ENCODE measurements around the gene OGA.
"Not testable (repeated sequence)": the region's sequence is repeated elsewhere in the genome, so short reads cannot be mapped to it uniquely, and the experiment has no call there.

The OGA gene

DNA sequence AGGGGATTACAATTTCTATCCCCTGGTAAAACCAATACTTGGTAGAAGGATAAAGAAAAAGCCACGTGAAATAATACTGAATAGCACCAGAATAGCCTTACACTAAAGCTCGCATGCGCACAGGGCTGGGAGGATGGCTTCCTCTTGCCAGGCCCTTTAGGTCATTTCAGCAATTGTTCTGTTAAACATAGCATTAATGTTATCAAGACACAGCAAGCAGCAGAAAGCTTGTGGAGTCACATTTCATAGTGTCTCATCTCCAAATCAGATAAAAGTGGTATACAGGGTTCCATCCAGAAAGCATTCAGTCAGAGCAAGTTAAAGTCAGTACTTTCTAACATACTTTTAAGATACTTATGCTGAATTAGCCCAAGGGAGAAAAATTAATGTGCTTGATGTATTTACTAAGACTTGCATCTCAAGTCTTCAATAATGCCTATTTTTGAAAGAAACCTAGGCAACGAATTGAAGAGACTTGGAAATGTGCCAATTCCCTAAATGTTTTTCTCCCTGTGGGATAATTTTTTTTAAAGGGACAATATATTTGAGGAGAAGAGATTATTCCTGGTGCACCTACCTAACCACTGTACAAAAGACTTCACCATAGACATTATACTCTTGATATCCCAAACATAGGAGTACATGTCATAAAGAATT lies 20.7 kb downstream of the OGA start:
- peak; percentile 57 for DNase-seq

DNA sequence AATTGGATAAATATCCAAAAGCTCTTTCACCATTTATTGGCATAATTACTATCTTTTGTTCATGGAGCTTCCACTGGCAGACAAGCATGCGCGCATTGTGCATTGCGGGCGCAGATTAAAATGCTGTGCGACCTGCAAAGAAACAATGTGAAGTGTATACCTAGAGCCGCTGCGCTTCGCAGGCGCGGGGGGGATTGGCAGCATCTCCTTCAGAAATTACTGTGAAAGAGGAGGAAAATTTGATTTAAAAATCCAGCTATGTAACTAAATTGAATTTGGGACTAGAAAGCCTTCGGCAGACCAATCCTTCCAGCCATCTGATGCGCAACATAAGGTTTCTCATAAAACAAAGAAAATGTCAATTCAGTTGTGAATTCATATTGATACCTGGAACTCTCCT lies 24.7 kb downstream of the OGA start:
- DNase-seq = no peak

DNA sequence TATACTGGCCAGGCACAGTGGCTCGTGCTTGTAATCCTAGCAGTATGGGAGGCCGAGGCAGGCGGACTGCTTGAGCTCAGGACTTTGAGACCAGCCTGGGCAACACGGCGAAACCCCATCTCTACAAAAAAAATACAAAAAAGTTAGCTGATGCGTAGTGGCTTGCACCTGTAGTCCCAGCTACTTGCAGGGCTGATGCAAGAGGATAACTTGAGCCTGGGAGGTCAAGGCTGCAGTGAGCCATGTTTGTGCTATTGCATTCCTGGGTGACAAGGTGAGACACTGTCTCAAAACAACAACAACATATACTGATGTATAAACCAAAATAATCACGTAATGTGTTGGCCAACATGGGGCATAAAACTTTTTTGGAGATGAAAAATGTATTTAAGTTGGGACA lies 28.6 kb downstream of the OGA start:
- no peak for DNase-seq

DNA sequence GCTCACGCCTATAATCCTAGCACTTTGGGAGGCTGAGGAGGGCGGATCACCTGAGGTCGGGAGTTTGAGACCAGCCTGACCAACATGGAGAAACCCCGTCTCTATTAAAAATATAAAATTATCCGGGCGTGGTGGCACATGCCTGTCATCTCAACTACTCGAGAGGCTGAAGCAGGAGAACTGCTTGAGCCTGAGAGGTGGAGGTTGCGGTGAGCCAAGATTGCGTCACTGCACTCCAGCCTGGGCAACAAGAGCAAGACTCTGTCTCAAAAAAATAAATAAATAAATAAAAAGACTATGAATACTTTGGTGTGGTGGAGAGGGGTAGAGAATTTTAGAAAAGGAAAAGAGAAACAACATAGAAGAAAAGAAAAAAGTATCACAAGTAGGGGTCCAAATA lies 29.0 kb downstream of the OGA start:
- DNase-seq = not testable (repeated sequence)

DNA sequence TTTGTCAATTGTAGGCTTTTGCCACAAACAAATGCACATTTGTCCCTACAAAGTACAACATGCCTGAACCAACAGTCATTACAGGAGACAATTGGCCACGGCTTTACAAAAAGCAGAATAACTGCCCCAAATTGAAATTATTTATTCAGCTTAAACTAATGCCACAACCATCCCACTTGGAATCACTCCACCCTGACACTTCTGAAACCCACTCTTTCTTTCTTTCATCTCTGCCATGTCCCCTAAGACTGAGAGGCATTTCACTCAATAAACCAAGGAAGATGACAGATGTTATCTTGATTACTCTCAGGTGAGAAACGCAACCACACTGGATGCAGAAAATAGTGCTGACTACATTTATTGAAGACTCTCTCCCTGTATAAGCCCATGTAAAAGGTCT lies 32.4 kb downstream of the OGA start:
- no peak for DNase-seq

DNA sequence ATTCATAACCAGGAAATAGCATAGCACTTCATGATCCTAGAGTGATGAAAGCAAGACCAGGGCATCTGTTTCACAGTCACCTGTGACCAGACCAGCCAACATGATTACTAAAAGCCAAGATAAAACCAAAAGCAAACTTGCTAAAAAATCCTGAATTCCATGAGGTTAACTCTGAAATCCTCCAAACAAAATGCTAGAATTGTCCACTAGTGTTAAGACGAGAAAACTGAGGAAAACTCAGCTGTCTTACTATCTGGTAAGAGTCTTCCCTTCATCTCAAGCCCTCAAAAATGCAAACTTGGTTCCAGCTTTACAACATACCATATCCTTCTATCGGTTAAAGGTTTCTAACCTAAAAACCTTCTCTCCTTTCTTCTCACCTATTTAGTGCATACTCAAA lies 33.7 kb downstream of the OGA start:
- DNase-seq = no peak

DNA sequence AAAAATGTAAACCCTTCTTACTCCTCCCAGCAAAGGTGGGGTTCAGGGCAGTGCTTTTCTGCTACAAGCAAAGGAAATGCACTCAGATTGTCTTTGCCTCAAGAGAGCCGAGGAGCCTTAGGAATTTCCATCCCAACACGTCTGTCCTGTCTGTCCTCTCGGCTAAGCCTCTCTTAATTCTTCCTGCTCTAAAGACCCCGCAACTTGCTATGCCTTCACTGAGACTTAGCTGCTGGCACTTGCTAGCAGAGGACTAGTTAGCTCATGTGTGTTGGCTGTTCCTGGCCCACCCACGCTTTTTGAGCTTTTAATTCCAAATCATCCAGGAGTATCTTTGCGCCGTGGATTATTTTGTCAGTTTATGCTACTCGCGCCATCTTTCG lies 34.5 kb downstream of the OGA start:
- no peak for DNase-seq

DNA sequence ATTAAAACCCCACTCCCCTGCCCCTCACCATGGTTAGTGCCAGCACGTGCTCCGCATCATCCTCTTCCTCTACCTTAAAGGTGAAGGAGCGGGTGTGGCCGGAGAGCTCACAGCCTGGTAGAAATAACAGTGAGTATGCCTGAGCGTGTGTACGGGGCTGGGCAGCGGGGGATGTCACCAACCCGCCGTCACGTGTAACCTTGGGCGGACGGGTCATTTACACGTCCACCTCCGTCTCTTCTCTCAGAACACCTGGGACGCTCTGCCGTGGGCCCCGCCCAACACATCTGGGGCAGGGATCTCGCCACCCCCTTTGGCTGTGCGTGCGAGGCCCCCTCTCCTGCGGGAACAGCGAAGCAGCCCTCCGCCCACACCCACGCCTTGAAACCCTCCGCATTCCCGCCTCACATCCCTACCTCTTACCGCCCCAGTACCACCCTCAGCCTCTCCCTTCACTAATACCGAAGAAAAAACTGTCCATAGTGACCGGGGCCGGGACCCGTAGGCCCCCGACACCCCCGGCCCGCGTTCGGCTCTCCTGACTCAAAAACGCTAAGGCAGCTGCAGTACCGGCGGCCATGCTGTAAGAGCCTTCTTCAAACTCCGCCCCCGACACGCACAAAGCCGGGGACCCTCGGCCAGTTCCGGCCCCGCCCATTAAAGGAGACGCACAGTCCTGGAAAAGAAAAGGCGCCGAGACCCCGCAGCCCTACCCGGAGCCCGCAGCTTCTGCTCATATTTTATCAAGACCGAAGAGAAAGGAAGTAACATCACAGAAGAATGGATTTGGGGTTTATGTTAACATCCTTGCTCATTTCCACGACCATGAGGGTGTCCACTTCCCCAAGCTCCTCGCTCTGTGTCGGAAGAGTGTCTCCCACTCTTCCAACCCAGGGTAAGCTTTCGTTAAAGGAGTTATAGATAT lies 35.2 kb downstream of the OGA start, which contains the start of gene NPM3:
NPM3 (minus strand) TSS at position 636 of the 925 bp plus-strand sequence; CDS start at position 580, 56 bp downstream.
- DNase-seq = peak; percentile 85

DNA sequence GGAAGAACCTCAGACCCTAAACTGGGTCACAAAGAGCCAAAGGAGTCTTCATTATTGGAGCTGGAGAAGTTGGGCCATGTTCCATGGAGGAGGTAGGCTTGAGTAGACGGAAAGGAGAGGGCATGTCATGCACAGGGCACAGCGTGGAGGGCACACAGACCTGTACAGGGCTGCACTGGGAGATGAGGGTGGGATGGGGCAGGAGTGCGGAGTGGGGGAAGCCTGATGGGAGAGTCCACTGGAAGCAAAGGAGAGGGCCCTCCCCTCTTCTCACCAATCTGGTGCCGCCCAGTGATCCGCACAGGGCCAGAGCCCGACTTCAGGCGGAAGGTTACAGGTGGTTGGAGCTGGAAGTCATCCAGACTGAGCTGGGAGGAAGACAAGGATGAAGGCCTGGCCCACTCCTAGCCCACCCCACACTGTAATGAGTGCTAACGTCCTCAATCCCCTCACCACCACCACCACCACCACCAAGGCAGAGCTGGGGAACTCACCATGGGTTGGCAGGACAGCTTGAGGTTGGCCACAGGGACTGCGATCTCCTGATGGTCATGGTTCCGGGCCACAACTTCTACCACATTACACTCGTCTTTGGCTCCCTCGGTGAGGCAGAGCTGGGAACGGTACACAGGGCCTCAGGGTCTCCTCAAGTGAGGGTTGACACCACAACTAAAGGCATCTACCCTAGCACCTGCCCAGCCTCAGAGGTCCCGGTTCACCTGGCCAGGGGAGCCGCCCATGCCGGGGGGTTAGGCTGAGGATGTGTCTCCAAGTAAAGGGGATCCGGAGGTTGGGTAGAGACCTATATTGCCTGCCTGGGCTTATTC lies 36.0 kb downstream of the OGA start:
- no peak for DNase-seq

DNA sequence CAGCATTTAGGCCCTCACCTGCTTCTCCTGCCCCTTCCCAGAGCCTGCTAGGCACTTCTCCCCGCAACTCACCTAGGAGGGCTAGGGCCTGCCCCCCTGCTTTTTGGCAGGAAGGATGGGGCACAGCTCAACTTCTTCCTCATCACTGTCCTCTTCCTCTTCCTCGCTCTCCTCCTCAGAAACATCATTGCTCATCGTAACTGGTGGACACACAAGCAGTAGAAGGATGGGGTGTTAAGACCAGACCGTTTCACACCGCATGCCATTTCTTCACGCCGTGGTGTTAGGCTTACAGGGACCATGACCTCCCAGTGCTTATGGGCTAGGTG lies 36.6 kb downstream of the OGA start:
- DNase-seq = no peak

DNA sequence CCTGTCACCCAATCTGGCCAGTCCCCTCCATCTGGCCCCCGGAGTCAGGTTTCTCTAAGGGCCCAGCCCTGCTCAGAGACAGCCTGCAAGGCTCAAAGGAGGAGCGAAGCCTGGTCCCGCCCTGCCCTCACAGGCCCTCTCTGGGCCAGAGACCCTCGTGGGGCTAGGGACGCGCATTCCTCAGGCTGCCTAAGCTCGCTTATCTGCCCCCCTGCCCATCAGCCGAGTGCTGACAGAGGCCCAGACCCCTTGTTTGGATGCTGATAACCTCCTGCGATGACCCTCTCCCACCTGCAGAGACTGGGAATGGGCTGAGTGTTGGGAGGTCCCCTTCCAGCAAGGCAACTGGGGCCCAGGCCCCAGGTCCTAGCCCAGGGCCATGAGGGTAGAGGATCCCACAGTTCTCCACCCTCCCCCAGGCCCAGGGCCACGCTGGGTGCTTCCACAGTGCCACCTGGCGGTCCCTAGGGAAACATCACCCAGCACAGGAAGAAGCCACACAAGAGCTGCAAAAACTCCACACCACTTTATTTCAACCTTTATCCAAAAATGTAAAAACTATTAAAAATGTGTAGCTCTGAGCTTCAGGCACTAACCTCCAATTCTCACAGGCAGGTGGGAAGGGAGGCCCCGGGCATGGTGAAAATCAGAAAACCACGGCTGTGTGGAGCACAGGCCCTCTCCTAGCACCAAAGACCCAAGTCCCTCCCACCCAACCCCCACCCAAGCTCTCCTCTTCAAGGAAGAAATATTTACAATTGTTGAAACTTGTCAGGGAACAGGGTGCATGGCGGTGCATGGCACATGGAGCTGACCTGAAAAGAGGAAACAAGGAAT lies 37.2 kb downstream of the OGA start:
- peak; percentile 77 for DNase-seq

DNA sequence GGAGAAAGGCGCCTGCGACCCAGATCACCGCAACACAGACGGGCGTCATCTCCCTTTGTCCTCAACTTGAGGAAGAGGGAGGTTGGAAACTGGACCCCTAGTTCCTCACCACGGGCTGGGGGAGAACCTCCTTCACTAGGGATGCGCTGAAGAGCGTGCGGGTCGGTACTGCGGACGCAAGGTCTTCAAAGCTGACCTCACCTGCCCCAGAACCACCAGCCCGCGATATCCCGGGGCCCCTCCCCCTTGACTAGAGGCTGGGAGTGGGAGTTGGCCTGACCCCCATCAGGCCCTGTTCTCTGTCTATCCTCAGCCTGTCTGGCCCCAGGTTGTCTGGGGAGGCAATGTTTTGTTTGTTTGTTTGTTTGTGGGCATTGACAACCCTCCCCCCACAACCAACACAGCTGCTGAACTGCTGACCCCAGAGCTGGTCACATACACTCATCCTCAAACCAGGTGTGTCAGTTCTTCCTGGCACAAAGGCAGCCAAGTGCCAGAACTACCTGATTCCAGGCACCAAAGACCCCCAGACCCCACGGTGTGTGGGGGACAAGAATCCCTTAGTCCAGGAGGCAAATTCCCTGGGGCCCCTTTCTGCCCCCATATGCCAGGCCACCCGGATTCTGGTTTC lies 37.9 kb downstream of the OGA start:
- no peak for DNase-seq

DNA sequence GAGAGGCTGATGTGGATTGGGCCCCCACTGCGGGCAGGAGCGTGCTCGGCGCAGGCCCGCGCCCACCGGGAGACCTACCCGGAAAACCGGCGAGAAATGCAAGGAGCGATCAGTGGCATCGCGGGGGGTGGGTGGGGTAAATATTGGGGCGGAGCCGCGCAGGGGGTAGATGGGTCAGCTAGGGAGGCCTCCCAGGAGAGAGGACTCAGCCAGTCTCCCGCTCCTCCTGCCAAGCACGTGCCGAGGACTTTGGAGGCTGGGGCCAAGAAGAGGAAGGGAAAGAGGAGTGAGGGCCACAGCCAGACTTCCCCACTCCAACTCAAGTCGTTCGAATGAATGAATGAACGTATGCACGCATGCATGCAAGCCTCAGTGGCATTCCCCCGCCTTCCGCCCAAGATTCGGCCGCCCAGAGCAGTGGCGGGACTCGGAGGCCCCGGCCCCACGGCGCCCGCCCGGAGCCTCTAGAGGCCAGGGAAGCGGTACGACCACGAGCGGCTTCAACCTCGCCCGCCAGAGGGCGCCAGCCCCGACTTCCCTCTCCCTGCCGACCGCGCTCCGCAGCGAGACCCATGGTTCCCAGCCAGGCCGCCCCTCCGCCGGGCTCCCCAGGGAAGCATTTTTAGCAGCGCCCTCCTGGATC lies 38.6 kb downstream of the OGA start:
- peak; percentile 71 for DNase-seq

DNA sequence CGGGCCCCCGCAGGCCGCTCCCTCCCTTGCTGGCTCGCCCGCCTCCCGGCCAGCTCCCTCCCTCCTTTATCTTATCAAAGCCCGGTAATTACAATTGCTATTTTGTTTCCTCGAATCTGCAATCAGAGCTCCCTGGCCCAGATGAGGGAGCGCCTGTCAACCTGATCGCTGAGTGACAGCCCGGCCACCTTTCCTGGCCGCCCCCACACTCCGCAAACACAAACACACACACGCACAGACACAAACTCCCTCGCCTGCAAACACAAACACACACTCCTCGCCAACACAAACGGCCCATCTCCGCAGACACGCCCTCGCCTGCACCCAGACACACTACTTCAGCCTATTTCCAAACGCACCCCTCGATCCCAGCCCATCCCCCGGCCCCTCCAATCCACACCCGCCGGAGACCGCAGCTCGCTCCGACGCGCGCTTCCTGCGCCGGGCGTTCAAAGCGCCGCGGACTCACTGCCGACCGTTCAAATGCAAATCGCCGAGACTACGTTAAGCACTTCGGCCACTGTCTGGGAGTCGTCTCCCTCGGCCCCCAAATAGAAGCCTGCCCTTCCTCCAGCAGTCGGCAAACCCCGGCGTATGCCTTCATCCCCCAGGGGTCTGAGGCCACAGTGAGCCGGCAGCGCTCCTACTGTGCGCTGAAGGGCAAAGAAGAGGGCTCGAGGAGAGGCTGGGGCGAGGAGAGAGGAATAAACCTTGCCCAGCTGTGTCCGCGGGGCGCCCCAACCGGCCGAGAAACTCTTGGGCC lies 39.3 kb downstream of the OGA start:
- DNase-seq = peak; percentile 57

DNA sequence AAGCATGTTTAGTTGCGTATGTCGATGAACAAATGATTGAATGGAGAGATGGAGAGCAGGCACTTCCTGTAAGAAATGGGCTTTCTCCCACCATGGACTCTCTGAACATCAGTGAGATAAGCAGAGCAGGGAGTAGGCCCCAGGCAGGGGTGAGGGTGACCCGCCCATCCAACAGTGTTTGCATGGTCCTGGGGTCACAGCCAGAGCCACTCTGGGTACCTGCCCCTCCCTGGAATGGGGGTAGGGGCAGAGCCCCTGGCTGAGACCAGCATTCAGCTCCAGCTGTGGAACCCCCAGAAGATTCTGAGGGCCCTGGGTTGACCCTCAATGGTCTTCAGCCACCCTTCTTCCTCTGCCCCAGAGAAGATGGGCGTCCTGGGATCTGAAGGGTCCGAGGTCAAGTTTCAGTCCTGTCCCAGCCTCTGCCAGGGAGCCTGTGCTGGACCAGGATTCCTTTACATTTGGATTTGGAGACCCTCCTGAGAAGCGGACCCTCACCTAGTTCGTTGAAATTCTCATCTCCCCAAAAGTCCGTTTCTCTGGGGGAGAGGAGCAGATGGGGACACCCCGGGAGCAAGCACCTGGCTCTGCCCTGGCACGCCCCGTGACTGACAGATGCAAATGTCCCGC lies 40.0 kb downstream of the OGA start:
- no peak for DNase-seq

DNA sequence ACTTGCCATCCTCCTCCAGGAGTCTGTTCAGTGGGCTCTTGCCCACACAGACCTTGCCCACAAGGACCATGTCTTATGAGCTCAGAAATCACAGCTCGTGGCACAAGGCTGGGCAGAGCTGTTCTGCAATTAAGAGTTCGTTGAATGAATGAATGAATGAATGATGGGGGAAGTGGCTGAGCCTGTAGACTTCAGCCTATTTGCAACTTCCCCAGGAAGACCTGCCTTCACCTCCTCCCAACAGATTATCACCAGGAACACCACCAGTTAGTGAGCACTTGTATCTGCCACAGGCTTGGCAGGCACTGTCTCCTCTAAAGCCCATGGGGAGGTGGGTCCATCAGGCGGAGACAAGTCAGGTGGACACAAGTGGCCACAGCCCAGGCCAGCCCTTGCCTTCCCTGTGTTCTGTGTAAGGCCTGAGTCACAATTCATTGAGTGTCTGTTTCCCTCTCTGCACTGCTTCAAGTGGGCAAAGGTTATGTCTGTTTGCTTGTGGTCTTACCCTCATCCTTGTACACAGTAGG lies 40.6 kb downstream of the OGA start:
- no peak for DNase-seq

DNA sequence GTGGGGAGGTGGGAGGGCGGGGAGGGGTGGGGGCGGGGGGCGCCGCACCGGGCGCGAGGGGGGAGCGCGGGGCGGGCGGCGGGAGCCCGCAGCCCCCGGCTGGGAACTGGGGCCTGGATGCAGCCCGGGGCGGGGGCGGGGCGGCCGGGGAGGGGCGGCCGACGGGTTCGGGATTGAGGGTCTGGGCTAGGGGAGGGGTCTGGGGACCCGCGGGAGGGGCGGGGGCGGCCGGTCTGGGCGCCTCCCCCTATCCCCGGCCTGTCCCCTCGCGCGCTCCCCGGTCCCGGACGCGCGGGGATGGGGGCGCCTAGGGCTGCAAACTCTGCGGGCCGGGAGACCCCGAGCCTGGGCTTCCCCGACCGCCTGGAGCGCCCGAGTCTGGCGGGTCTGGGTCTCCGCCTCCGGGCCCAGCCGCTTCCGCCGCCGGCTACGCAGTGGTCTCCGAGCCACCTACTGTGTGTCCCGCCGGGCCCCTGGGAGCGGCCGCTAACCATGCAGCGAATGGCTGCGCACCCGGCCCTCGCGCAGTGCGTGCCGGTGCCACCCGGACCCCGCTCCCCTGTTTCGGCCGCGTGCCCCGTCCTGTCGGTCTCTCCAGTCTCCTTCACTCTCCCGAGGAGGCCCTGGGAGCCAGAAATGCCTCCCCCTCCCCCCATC lies 42.0 kb downstream of the OGA start:
- no peak for DNase-seq

DNA sequence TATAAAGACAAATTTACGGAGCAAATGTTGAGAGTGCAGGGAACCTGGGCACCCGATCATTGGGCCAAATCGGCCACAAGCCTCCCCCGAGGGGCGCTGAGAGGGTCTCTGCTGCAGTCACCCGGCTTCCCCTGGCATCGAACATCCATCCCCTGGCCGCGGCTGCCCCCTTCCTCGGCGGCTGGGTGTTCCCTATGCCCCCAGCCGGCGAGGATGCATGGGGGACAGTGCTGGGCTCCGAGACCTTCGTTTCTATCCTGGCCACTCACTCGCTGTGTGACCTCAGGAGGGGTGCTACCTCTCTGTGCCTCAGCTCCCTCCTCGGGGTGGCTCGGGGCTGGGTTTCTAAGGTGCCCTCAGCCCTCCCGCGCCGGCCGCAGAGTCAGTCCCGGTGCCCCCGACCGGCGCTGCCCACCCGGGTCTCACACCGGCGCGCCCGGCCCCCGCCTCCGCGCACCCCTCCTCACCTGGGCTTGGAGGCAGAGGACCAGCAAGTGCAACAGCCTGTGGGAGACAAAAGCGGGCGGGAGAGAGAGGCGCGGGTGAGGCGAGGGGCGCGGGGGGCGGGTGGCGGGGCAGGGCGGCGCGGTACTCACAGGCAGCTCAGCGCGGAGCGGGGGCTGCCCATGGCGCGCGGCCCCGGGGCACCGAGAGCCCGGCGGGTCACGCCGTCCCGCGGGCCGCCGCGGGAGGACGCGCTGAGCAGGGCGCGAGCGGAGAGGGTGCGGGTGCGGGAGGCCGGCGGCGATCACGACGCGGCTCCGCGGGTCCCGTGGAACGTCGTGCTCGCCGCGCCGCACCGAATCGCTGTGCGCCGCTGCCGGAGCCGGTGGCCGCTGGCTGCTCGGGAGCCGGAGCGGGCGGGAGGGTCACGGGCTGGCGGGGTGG lies 42.7 kb downstream of the OGA start, which contains the start of gene FGF8:
FGF8 (minus strand) TSS at position 842 of the 888 bp plus-strand sequence; CDS start at position 628, 214 bp downstream.
- DNase-seq = no peak
